Lung (tissue), 12 donors: ENCODE results near the gene ZBTB46. TPM values are rescaled to one million over a fixed set of nuclear protein-coding genes. Genes with fewer than 3 reads are reported as not detected.

Experiments
- ATAC-seq: fragments of 200-7000 bp; cut with Tn5 transposase; one replicate; pipeline ENCODE4 v1.9.1; 2020; ENCODE audit warnings: moderate number of reproducible peaks; ENCODE audit not compliant: insufficient read depth, low FRiP score
- DNase-seq, 3 donors: peaks; one replicate each; pipeline ENCODE4 v3.0.0-alpha.2; 2013 to 2017
- H3K27ac ChIP-seq, 2 donors: one replicate each; pipeline ENCODE4 v1.5.1; 2013; ENCODE audit warnings: mild to moderate bottlenecking in 2 of 2, moderate library complexity in 2 of 2, control low read depth in 1 of 2, inconsistent platforms in 1 of 2, low read depth in 1 of 2, low read length in 1 of 2
- H3K27me3 ChIP-seq, 3 donors: one replicate each; pipeline ENCODE4 v1.5.1; 2013; ENCODE audit warnings: low read length in 2 of 3; ENCODE audit not compliant: control insufficient read depth in 3 of 3, insufficient read depth in 3 of 3
- H3K36me3 ChIP-seq, 4 donors: one replicate each; pipeline ENCODE4 v1.5.1; 2013; ENCODE audit warnings: low read length in 4 of 4, mild to moderate bottlenecking in 1 of 4, moderate library complexity in 1 of 4; ENCODE audit not compliant: control insufficient read depth in 4 of 4, insufficient read depth in 4 of 4
- H3K4me1 ChIP-seq, 5 donors: one replicate each; pipeline ENCODE4 v1.5.1; 2013; ENCODE audit warnings: low read length in 5 of 5, mild to moderate bottlenecking in 2 of 5, moderate library complexity in 1 of 5; ENCODE audit not compliant: control insufficient read depth in 5 of 5, insufficient read depth in 5 of 5
- H3K4me3 ChIP-seq: one replicate; pipeline ENCODE4 v1.5.1; 2013; ENCODE audit warnings: mild to moderate bottlenecking, control low read depth, moderate library complexity
- H3K9ac ChIP-seq, 2 donors: one replicate each; pipeline ENCODE4 v1.5.1; 2013; ENCODE audit warnings: low read length in 2 of 2, control low read depth in 1 of 2; ENCODE audit not compliant: insufficient read depth in 1 of 2
- H3K9me3 ChIP-seq, 4 donors: one replicate each; pipeline ENCODE4 v1.5.1; 2013; ENCODE audit warnings: low read length in 3 of 4, mild to moderate bottlenecking in 1 of 4, moderate library complexity in 1 of 4; ENCODE audit not compliant: control insufficient read depth in 4 of 4, insufficient read depth in 3 of 4
- WGBS, 2 donors: extraction: QIAGEN DNeasy Blood & Tissue Kit; methylation state at CpG; one replicate each; pipeline ENCODE4 v1.1.7; 2013; 5-methylcytosine and 5-hydroxymethylcytosine counted together
- polyA plus RNA-seq, 2 donors: library from polyadenylated mRNA; stranded (reverse); fragments of 200-250 nt; gene quantifications; one replicate each; pipeline ENCODE4 v1.2.1, GENCODE V29; 2013
- total RNA-seq, 2 donors: library from RNA; depleted of rRNA in 1 of 2; stranded (reverse); fragments of >200 nt in 1 of 2; gene quantifications; one replicate each; pipeline ENCODE4 v1.2.1, GENCODE V29; 2014 to 2021
- TF ChIP-seq, protein P1 (sequence below): IDR thresholded peaks from 2 replicates; pipeline ENCODE4 v1.5.1; 2012; ENCODE audit warnings: mild to moderate bottlenecking; ENCODE audit errors: control extremely low read depth, extremely low read depth
- donor health status: control.
- donor health status: control.
- donor health status: Bipolar disorder and iron deficiency.
- donor health status: healthy.
- donor health status: DM: yes; HTN: yes; CAD: no.

Gene ZBTB46
- total and polyA plus RNA-seq, 4 donors, result 3.4 to 15.3 (median 7.6) TPM

DNA sequence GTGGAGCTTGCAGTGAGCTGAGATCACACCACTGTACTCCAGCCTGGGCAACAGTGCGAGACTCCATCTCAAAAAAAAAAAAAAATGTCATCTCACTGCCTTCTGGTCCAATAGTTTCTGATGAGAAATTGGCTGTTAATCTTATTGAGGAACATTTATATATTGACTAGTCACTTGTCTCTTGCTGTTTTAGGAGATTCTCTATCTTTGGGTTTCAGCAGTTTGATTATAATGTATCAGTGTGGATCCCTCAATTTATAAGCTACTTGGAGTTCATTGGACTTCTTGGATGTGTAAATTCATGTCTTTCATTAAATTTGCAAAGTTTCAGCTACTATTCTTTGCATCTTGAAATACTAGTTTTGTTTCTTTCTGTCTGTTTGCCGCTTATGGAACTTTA lies 112.1 kb downstream of the ZBTB46 start:
- WGBS, 2 donors, result 97% methylated on average over 2 of the region's 2 CpGs
- Histone ChIP-seq H3K9ac (no peak overlapping the region), H3K9me3 (peaks cover 0 to 8% (median 4%) of the 10 kb centered on the region in 4 donors), H3K27ac (no peak overlapping the region), H3K4me1 (no peaks in the 10 kb centered on the region), H3K36me3 (peaks cover 3 to 36% (median 22%) of the 10 kb centered on the region in 4 donors), H3K27me3 (no peaks in the 10 kb centered on the region), H3K4me3 (no peak overlapping the region)
- TF ChIP-seq, protein P1, sequence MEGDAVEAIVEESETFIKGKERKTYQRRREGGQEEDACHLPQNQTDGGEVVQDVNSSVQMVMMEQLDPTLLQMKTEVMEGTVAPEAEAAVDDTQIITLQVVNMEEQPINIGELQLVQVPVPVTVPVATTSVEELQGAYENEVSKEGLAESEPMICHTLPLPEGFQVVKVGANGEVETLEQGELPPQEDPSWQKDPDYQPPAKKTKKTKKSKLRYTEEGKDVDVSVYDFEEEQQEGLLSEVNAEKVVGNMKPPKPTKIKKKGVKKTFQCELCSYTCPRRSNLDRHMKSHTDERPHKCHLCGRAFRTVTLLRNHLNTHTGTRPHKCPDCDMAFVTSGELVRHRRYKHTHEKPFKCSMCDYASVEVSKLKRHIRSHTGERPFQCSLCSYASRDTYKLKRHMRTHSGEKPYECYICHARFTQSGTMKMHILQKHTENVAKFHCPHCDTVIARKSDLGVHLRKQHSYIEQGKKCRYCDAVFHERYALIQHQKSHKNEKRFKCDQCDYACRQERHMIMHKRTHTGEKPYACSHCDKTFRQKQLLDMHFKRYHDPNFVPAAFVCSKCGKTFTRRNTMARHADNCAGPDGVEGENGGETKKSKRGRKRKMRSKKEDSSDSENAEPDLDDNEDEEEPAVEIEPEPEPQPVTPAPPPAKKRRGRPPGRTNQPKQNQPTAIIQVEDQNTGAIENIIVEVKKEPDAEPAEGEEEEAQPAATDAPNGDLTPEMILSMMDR, result no peak
- ATAC-seq, result no peak
- DNase-seq, result no peak

DNA sequence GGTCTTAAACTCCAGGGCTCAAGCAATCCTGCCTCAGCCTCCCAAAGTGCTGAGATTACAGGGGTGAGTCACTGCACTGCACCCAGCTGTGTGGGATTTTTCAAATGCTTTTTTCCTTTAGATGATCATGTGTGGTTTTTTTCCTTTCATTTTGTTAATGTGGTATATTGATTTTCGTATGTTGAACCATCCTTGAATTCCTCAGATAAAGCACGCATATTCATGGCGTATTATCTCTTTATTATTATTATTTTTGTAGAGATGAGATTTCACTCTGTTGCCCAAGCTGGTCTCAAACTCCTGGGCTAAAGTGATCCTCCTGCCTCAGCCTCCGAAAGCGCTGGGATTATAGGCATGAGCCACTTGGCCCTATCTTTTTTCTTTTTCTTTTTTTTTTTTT lies 116.2 kb downstream of the ZBTB46 start:
- TF ChIP-seq, protein P1, result no peak
- no peak overlapping the region for H3K9ac ChIP-seq
- no peaks in the 10 kb centered on the region for H3K4me1 ChIP-seq
- ATAC-seq, result no peak
- DNase-seq, result no peak
- H3K36me3 ChIP-seq, result peaks cover 9 to 44% (median 21%) of the 10 kb centered on the region in 4 donors
- no peak overlapping the region for H3K27ac ChIP-seq
- peaks cover 0 to 8% (median 4%) of the 10 kb centered on the region in 4 donors for H3K9me3 ChIP-seq
- H3K27me3 ChIP-seq, result no peaks in the 10 kb centered on the region
- 98 to 100% methylated on average over 5 of the region's 5 CpGs for WGBS, 2 donors
- no peak overlapping the region for H3K4me3 ChIP-seq

DNA sequence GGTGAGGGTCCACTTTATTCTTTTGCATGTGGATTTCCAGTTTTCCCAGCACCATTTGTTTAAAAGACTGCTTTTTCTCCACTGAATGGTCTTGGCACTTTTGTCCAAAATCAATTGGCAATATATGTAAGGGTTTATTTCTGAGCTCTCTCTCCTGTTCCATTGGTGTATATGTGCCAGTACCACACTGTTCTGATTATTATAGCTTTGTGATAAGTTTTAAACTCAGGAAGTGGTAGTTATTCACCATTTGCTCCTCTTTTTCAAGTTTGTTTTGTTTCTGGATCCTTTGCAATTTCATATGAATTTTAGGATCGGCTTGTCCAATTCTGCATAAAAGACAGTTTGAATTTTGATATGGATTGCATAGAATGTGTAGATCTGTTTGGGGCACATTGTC lies 118.9 kb downstream of the ZBTB46 start:
- TF ChIP-seq, protein P1, result no peak
- H3K9ac ChIP-seq, result no peak overlapping the region
- ATAC-seq (no peak), DNase-seq (no peak)
- peaks cover 0 to 8% (median 0%) of the 10 kb centered on the region in 5 donors for H3K4me1 ChIP-seq
- peaks cover 9 to 26% (median 15%) of the 10 kb centered on the region in 4 donors for H3K36me3 ChIP-seq
- H3K27ac ChIP-seq, result no peak overlapping the region
- H3K4me3 ChIP-seq, result no peak overlapping the region
- no peaks in the 10 kb centered on the region for H3K27me3 ChIP-seq
- H3K9me3 ChIP-seq, result peaks cover 0 to 3% (median 0%) of the 10 kb centered on the region in 4 donors
- 96 to 100% methylated on average over 1 of the region's 1 CpG for WGBS, 2 donors

DNA sequence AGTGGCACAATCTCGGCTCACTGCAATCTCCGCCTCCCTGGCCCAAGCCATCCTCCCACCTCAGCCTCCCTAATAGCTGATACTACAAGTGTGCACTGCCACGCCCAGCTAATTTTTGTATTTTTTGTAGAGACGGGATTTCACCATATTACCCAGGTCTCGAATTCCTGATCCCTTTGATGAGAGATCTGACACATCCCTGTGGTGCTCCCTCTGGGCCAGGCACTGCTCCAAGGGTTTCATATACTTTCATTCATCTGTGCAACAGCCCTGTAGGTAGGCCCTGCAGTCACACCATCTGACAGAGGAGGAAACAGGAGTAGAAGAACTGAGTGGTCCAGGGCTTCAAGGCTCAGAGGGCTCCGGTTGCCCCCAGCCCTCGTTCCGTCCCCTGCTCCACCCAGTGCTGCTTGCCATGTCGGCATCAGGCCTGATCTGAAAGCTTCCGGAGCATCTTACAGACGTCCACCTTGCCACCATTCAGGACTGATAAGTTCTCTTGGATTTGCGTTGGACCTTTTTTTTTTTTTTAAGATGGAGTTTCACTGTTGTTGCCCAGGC lies 119.9 kb downstream of the ZBTB46 start:
- no peak for DNase-seq

More for the DNA sequence above, 119.9 kb downstream of the ZBTB46 start:
- peaks cover 0 to 3% (median 0%) of the 10 kb centered on the region in 4 donors for H3K9me3 ChIP-seq
- ATAC-seq, result no peak
- TF ChIP-seq, protein P1, result no peak
- H3K4me3 ChIP-seq, result no peak overlapping the region
- H3K9ac ChIP-seq, result no peak overlapping the region
- H3K27ac ChIP-seq, result no peak overlapping the region
- peaks cover 9 to 27% (median 19%) of the 10 kb centered on the region in 4 donors for H3K36me3 ChIP-seq
- peaks cover 0 to 16% (median 8%) of the 10 kb centered on the region in 5 donors for H3K4me1 ChIP-seq
- H3K27me3 ChIP-seq, result no peaks in the 10 kb centered on the region
- 83 to 94% methylated on average over 12 of the region's 12 CpGs for WGBS, 2 donors
